Activated CD8-positive, alpha-beta memory T cell treated with anti-CD3 and anti-CD28 coated beads for 36 hours (primary cell): ENCODE results near the gene ANGPT4. TPM values are rescaled to one million over a fixed set of nuclear protein-coding genes. Genes with fewer than 3 reads are reported as not detected.
"Not testable (repeated sequence)": the region's sequence is repeated elsewhere in the genome, so short reads cannot be mapped to it uniquely, and the experiment has no call there.

Experiments used
- CTCF ChIA-PET: fragments of 350-600 bp; sonication (Branson Sonifier 250); formaldehyde crosslinking; loops from one replicate; lab custom pipeline; 2021; ENCODE audit warnings: antibody characterized with exemption; lab: Charles Lee
- POLR2A ChIA-PET: fragments of 350-600 bp; sonication (Branson Sonifier 250); formaldehyde crosslinking; loops from one replicate; lab custom pipeline; 2021; ENCODE audit warnings: antibody characterized with exemption; lab: Charles Lee
- total RNA-seq, 2 experiments: library from RNA; stranded (reverse); gene quantifications; one replicate each; pipeline ENCODE4 v1.2.3, GENCODE V29; 2021

The ANGPT4 gene
- total RNA-seq, 2 experiments from 2014 or later: not detected

- CTCF ChIA-PET: interaction anchor here (0.6 to 1.1 kb wide), 2 partner anchors 8 to 22 kb away, joined by 3 read pairs; partner anchors contain the start of gene FAM110A
- POLR2A ChIA-PET: no interaction called here
Observed at GRCh38 chr20:840858-841567, 75.1 kb downstream of the ANGPT4 start.

- ChIA-PET CTCF (no interaction called here), POLR2A (no interaction called here)
Observed at GRCh38 chr20:840503-840857, 75.7 kb downstream of the ANGPT4 start.

GRCh38 chr20:839626-840025, 76.5 kb downstream of the ANGPT4 start:
- ChIA-PET POLR2A (no interaction called here), CTCF (interaction anchor here (1.0 kb wide), 1 partner anchor 117 kb away, joined by 4 read pairs; no protein-coding TSS in a partner anchor)

- ChIA-PET POLR2A (no interaction called here), CTCF (interaction anchor here (1.0 kb wide), 1 partner anchor 117 kb away, joined by 4 read pairs; no protein-coding TSS in a partner anchor)
Observed at GRCh38 chr20:839015-839414, 77.1 kb downstream of the ANGPT4 start.

GRCh38 chr20:836190-836589, 79.9 kb downstream of the ANGPT4 start:
- CTCF ChIA-PET: no interaction called here

GRCh38 chr20:835608-836045, 80.5 kb downstream of the ANGPT4 start:
- CTCF ChIA-PET: no interaction called here

More at GRCh38 chr20:836190-836589, 79.9 kb downstream of the ANGPT4 start:
- POLR2A ChIA-PET: no interaction called here

GRCh38 chr20:834151-834746, 81.9 kb downstream of the ANGPT4 start:
- CTCF ChIA-PET: interaction anchor here (2.0 to 2.4 kb wide), 3 partner anchors 9 to 18 kb away, joined by 7 to 15 read pairs (median 7); no protein-coding TSS in a partner anchor
- POLR2A ChIA-PET: interaction anchor here (2.1 kb wide), 1 partner anchor 11 kb away, joined by 9 read pairs; no protein-coding TSS in a partner anchor

More at GRCh38 chr20:835608-836045, 80.5 kb downstream of the ANGPT4 start:
- POLR2A ChIA-PET: no interaction called here

GRCh38 chr20:833450-834150, 82.5 kb downstream of the ANGPT4 start, which contains the start of gene FAM110A:
TSS of gene FAM110A (plus strand) at chr20:833715. CDS start at chr20:844805, 11,090 bp downstream.
- ChIA-PET CTCF (interaction anchor here (0.7 to 2.4 kb wide), 6 partner anchors 8 to 124 kb away, joined by 3 to 15 read pairs (median 6); no protein-coding TSS in a partner anchor), POLR2A (interaction anchor here (0.7 to 2.1 kb wide), 4 partner anchors 11 to 291 kb away, joined by 3 to 9 read pairs (median 4); no protein-coding TSS in a partner anchor)

GRCh38 chr20:833121-833449, 83.0 kb downstream of the ANGPT4 start:
- ChIA-PET CTCF (interaction anchor here (0.7 to 3.3 kb wide), 7 partner anchors 8 to 124 kb away, joined by 3 to 15 read pairs (median 7); no protein-coding TSS in a partner anchor), POLR2A (interaction anchor here (0.7 to 2.1 kb wide), 4 partner anchors 12 to 290 kb away, joined by 3 to 9 read pairs (median 4); no protein-coding TSS in a partner anchor)

GRCh38 chr20:831956-832355, 84.2 kb downstream of the ANGPT4 start:
- POLR2A ChIA-PET: interaction anchor here (1.8 kb wide), 1 partner anchor 13 kb away, joined by 3 read pairs; no protein-coding TSS in a partner anchor
- CTCF ChIA-PET: interaction anchor here (1.5 to 3.3 kb wide), 4 partner anchors 14 to 124 kb away, joined by 4 to 15 read pairs (median 8); no protein-coding TSS in a partner anchor

- POLR2A ChIA-PET: interaction anchor here (1.8 kb wide), 1 partner anchor 13 kb away, joined by 3 read pairs; no protein-coding TSS in a partner anchor
Observed at GRCh38 chr20:831251-831650, 84.9 kb downstream of the ANGPT4 start.

GRCh38 chr20:830011-830521, 86.1 kb downstream of the ANGPT4 start:
- ChIA-PET POLR2A (interaction anchor here (0.6 to 1.8 kb wide), 2 partner anchors 14 to 24 kb away, joined by 3 to 4 read pairs; no protein-coding TSS in a partner anchor), CTCF (interaction anchor here (0.5 to 3.3 kb wide), 3 partner anchors 12 to 126 kb away, joined by 3 to 15 read pairs (median 10); no protein-coding TSS in a partner anchor)

More at GRCh38 chr20:831251-831650, 84.9 kb downstream of the ANGPT4 start:
- CTCF ChIA-PET: interaction anchor here (1.5 to 3.3 kb wide), 3 partner anchors 15 to 125 kb away, joined by 4 to 15 read pairs (median 10); no protein-coding TSS in a partner anchor

- CTCF ChIA-PET: interaction anchor here (3.3 kb wide), 1 partner anchor 127 kb away, joined by 15 read pairs; no protein-coding TSS in a partner anchor
- POLR2A ChIA-PET: interaction anchor here (0.6 kb wide), 1 partner anchor 24 kb away, joined by 4 read pairs; no protein-coding TSS in a partner anchor
Observed at GRCh38 chr20:829551-829950, 86.6 kb downstream of the ANGPT4 start.

- CTCF ChIA-PET: no interaction called here
Observed at GRCh38 chr20:828987-829386, 87.1 kb downstream of the ANGPT4 start.

GRCh38 chr20:827981-828380, 88.2 kb downstream of the ANGPT4 start:
- POLR2A ChIA-PET, CTCF ChIA-PET: not testable (repeated sequence)

More at GRCh38 chr20:828987-829386, 87.1 kb downstream of the ANGPT4 start:
- POLR2A ChIA-PET: no interaction called here

GRCh38 chr20:826695-827323, 89.3 kb downstream of the ANGPT4 start:
- POLR2A ChIA-PET: no interaction called here
- CTCF ChIA-PET: no interaction called here

- ChIA-PET CTCF (no interaction called here), POLR2A (no interaction called here)
Observed at GRCh38 chr20:825710-826421, 90.3 kb downstream of the ANGPT4 start.
